ENCODE data around the gene SPATS1. TPM values are rescaled to one million over a fixed set of nuclear protein-coding genes. Genes with fewer than 3 reads are reported as not detected.
"Not testable (repeated sequence)": the region's sequence is repeated elsewhere in the genome, so short reads cannot be mapped to it uniquely, and the experiment has no call there.

The SPATS1 gene
- polyA plus RNA-seq, 6 donors from 2014 or later: not detected

DNA sequence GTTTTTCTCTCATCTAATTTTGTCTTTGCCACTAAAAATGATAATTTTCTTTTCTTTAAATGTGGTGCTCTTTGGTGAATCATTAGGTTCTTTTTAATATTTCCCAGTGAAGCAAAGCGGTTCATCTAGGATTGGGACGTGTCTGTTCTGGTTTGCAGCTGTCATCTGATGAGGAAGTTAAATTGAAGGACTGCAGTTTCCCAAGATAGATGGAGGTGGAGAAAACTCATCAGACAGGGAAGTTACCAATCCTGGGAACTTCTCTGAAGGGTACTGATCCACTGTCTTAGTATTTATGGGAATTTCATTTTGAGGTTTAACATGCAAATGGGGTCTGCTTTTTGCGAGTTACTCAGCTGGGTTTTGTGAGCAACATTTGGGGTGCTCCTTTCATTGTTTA is 26.9 kb upstream of the SPATS1 start:
- H3K36me3 Mint-ChIP-seq: no peaks in the 10 kb centered on the region
- ATAC-seq (ENCODE audit: low read depth in 2 of 2) (no peak), DNase-seq (no peak)
- peak overlapping the region in 1 of 8 donors; percentile 100 for H3K4me3 Mint-ChIP-seq
- no peak overlapping the region for H3K27ac Mint-ChIP-seq
- peaks cover 11 to 25% (median 22%) of the 10 kb centered on the region in 3 donors for H3K4me1 Mint-ChIP-seq
- H3K27me3 Mint-ChIP-seq: peaks cover 9 to 41% (median 34%) of the 10 kb centered on the region in 3 donors
- peaks cover 0 to 8% (median 5%) of the 10 kb centered on the region in 7 donors for H3K9me3 Mint-ChIP-seq

DNA sequence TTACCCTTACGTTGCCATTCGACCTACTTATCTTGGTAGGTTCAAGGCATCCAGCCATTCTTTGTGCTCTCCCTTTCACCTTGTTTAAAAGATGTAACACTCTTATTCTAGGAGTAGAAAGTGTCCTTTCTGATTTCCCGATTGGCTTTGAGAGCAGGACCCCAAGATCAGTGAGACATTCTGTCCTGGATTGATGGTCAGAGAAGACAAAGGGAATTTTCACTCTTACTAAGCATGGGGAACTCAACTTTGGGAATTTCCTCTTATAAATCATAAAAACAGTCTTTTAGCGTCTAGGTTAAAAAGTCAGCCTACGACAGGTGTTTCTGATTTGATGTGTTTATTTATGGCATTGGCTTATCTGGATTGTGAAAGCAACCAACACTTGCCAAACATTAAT is 26.5 kb upstream of the SPATS1 start:
- peaks cover 11 to 25% (median 22%) of the 10 kb centered on the region in 3 donors for H3K4me1 Mint-ChIP-seq
- H3K36me3 Mint-ChIP-seq: no peaks in the 10 kb centered on the region
- peaks cover 9 to 45% (median 34%) of the 10 kb centered on the region in 3 donors for H3K27me3 Mint-ChIP-seq
- no peak for DNase-seq
- no peak overlapping the region for H3K27ac Mint-ChIP-seq
- ATAC-seq (ENCODE audit: low read depth in 2 of 2): no peak
- H3K4me3 Mint-ChIP-seq: peak overlapping the region in 1 of 8 donors; percentile 38
- peaks cover 0 to 13% (median 9%) of the 10 kb centered on the region in 7 donors for H3K9me3 Mint-ChIP-seq

DNA sequence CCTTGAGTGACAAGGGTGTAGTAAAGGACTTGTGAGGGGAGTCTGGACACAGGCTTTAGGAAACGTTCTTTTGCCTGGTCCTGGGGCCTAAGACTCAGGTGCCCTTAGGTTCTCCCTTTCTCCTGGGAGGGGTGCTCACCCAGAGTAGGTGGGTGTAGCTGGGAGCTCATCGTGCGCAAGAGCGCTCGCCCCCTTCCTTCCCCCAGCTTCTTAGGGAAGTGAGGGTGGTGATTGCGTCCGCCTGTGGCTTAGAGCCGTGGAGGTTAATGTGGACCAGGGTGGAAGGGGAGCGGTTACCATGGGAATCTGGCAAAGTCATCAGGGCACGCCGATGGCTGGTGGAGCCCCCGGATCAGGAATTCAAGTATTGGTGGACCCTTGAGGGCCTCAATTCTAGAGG is 26.0 kb upstream of the SPATS1 start:
- H3K4me1 Mint-ChIP-seq: peaks cover 11 to 23% (median 21%) of the 10 kb centered on the region in 3 donors
- H3K9me3 Mint-ChIP-seq: peaks cover 0 to 15% (median 9%) of the 10 kb centered on the region in 7 donors
- no peak overlapping the region for H3K27ac Mint-ChIP-seq
- no peaks in the 10 kb centered on the region for H3K36me3 Mint-ChIP-seq
- no peak for ATAC-seq (ENCODE audit: low read depth in 2 of 2)
- no peak for DNase-seq
- H3K27me3 Mint-ChIP-seq: peaks cover 9 to 50% (median 34%) of the 10 kb centered on the region in 3 donors
- peak overlapping the region in 1 of 8 donors; percentile 38 for H3K4me3 Mint-ChIP-seq

DNA sequence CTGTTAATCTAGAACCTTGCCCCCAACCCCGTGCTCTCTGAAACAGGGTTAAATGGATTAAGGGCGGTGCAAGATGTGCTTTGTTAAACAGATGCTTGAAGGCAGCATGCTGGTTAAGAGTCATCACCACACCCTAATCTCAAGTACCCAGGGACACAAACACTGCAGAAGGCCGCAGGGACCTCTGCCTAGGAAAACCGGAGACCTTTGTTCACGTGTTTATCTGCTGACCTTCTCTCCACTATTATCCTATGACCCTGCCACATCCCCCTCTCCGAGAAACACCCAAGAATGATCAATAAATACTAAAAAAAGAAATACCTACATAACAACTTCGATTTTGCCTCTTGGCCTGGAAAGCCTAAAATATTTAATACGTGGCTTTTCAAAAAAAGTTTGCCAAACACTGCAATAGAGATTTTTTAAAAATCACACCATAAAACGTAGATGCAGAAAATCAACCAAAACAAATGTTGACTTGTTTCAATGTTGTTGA is 25.3 kb upstream of the SPATS1 start:
- not testable (repeated sequence) for H3K27ac Mint-ChIP-seq; DNase-seq; H3K36me3 Mint-ChIP-seq; ATAC-seq (ENCODE audit: low read depth in 2 of 2); H3K4me3 Mint-ChIP-seq
- H3K9me3 Mint-ChIP-seq: peaks cover 0 to 15% (median 9%) of the 10 kb centered on the region in 7 donors
- peaks cover 5 to 16% (median 14%) of the 10 kb centered on the region in 3 donors for H3K4me1 Mint-ChIP-seq
- H3K27me3 Mint-ChIP-seq: peaks cover 9 to 51% (median 34%) of the 10 kb centered on the region in 3 donors

DNA sequence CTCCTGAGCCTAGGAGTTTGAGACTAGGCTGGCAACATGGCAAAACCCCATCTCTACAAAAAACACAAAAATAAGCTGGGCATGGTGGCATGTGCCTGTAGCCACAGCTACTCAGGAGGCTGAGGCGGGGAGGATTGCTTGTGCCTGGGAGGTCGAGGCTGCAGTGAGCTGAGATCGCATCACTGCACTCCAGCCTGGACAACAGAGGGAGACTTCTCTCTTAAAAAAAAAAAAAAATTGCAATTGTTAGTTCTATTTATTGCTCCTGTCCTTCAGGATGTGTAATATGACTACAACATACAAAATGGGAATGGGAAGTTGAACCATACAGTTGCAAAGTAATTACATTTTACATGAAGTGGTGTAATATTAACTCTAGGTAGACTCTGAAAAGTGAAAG is 21.2 kb upstream of the SPATS1 start:
- H3K9me3 Mint-ChIP-seq: peaks cover 0 to 15% (median 9%) of the 10 kb centered on the region in 7 donors
- no peak for ATAC-seq (ENCODE audit: low read depth in 2 of 2)
- H3K27ac Mint-ChIP-seq: no peak overlapping the region
- H3K36me3 Mint-ChIP-seq: no peaks in the 10 kb centered on the region
- no peak for DNase-seq
- peaks cover 13 to 49% (median 34%) of the 10 kb centered on the region in 3 donors for H3K27me3 Mint-ChIP-seq
- H3K4me3 Mint-ChIP-seq: no peak overlapping the region
- H3K4me1 Mint-ChIP-seq: no peaks in the 10 kb centered on the region

DNA sequence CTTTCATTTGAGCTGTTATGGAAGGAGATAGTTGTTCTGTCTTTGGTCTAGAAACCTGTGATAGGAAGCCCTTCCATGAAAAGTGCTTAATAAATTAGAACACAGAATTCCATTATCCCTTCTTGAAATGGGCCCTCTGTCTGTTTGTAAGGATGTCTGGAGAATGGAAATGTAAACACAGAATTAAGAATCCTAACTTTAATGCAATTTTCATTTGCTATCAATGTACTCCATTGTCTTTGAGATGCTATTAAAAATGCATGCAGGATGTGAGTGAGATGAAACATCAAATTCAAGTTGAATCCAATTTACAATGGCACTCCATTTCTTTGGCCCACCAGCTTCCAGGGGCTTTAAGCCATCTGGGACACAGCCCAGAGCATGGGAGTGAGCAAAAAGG is 15.4 kb upstream of the SPATS1 start:
- DNase-seq: no peak
- H3K27ac Mint-ChIP-seq: no peak overlapping the region
- H3K27me3 Mint-ChIP-seq: peaks cover 24 to 34% (median 30%) of the 10 kb centered on the region in 3 donors
- no peaks in the 10 kb centered on the region for H3K9me3 Mint-ChIP-seq
- H3K4me3 Mint-ChIP-seq: no peak overlapping the region
- no peak for ATAC-seq (ENCODE audit: low read depth in 2 of 2)
- H3K4me1 Mint-ChIP-seq: no peaks in the 10 kb centered on the region
- H3K36me3 Mint-ChIP-seq: no peaks in the 10 kb centered on the region

DNA sequence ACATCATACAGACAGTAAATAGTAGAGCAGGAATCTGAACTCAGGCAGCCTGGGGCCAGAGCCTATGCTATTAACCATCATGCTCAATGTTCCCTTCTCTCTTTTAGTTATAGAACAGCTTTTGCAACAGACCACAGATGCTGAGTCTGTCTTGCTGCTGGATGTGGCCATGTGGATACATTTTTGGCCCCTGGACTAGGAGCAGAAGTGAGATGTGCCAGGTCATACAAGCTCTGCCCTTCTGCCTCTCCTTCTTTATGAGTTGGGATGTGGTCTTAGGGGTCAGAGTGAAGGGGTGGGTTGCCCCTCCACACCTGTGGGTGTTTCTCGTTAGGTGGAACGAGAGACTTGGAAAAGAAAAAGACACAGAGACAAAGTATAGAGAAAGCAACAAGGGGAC is 14.7 kb upstream of the SPATS1 start:
- no peaks in the 10 kb centered on the region for H3K36me3 Mint-ChIP-seq

DNA sequence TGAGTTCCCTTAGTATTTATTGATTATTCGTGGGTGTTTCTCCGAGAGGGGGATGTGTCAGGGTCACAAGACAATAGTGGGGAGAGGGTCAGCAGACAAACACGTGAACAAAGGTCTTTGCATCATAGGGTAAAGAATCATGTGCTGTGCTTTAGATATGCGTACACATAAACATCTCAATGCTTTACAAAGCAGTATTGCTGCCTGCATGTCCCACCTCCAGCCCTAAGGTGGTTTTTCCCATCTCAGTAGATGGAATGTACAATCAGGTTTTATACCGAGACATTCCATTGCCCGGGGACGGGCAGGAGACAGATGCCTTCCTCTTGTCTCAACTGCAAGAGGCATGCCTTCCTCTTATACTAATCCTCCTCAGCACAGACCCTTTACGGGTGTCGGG is 14.2 kb upstream of the SPATS1 start:
- not testable (repeated sequence) for H3K9me3 Mint-ChIP-seq; H3K36me3 Mint-ChIP-seq; ATAC-seq (ENCODE audit: low read depth in 2 of 2); DNase-seq; H3K4me3 Mint-ChIP-seq; H3K4me1 Mint-ChIP-seq
- Mint-ChIP-seq H3K27ac (peak overlapping the region in 1 of 6 donors; percentile 52), H3K27me3 (peaks cover 25 to 45% (median 41%) of the 10 kb centered on the region in 3 donors)

More for the DNA sequence above, 14.7 kb upstream of the SPATS1 start:
- ATAC-seq (ENCODE audit: low read depth in 2 of 2): no peak
- H3K27me3 Mint-ChIP-seq: peaks cover 26 to 40% (median 37%) of the 10 kb centered on the region in 3 donors
- DNase-seq: no peak
- no peaks in the 10 kb centered on the region for H3K9me3 Mint-ChIP-seq
- no peaks in the 10 kb centered on the region for H3K4me1 Mint-ChIP-seq
- H3K27ac Mint-ChIP-seq: peak overlapping the region in 1 of 6 donors; percentile 52
- no peak overlapping the region for H3K4me3 Mint-ChIP-seq

DNA sequence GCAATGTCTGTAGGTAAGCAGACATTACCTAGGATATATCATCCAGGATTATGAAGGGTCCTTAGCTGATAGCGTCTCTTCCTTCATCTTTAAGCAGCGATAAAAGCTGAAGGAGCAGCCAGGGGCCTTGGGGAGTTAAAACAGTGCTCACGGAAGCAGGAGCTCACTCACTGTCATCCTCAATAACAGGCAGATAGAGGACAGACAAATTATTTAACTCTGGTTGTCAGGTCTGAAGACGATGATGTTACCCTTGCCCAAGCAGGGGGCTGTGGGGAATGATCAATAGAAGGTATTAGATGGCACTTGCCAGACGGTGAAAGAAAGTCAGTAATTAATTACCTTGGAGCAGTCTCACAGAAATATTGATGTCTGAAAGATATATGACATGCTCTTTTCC is 12.6 kb upstream of the SPATS1 start:
- Mint-ChIP-seq H3K36me3 (no peaks in the 10 kb centered on the region), H3K27ac (no peak overlapping the region), H3K27me3 (peaks cover 31 to 46% (median 43%) of the 10 kb centered on the region in 3 donors), H3K4me1 (no peaks in the 10 kb centered on the region), H3K4me3 (no peak overlapping the region), H3K9me3 (no peaks in the 10 kb centered on the region)
- DNase-seq (no peak), ATAC-seq (ENCODE audit: low read depth in 2 of 2) (no peak)

DNA sequence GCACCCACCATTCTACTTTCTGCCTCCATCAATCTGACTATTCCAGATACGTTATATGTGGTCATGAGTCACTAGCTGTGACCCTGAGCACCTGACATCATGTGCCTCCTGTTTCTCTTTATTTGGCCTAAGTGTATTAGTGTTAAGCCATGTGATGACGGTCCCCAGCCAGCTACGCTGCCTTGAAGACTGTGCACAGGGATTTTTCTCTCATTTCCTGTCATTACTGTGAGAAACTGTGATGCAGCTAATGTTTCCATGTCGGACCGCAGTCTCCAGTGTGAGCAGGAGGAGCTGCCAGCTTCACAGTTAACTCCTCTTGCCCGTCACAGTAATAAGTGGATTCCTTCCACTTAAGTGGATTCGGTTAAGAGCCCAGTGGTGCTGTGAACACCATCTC is 9.9 kb upstream of the SPATS1 start:
- Mint-ChIP-seq H3K4me3 (no peak overlapping the region), H3K9me3 (no peaks in the 10 kb centered on the region), H3K27ac (no peak overlapping the region), H3K4me1 (no peaks in the 10 kb centered on the region), H3K27me3 (peaks cover 42 to 56% (median 54%) of the 10 kb centered on the region in 3 donors), H3K36me3 (no peaks in the 10 kb centered on the region)
- ATAC-seq (ENCODE audit: low read depth in 2 of 2) (no peak), DNase-seq (no peak)

DNA sequence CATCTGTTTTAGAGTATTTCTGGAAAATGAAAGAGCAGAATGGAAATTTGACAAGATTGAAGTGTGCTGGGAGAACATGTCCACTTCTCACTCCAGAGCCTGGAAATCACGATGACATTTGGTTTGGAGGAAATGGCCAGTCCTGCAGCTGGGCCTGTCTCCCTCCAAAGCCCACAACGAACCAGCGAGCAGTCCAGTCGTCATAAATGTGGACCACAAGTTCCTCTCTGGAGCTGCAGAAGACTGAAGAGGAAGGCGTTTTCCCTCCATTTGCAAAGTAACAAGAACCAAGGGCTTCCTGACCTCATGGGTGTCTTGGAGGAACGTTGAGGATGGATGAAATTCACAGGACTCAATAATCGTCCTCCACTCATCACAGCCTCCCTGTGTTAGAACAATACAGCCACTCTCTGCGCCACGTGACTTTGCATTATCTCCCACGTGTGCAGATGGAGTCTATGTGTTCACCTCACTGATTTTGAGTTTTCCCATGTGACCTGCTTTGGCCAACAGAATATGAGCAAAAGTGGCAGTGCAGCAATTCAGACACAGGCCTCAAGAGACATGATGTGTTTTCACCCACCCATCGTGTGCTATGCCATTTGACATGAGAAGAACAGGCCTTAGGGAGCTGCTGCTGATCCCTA is 9.1 kb upstream of the SPATS1 start:
- Mint-ChIP-seq H3K4me1 (no peaks in the 10 kb centered on the region), H3K4me3 (no peak overlapping the region), H3K9me3 (no peaks in the 10 kb centered on the region), H3K36me3 (no peaks in the 10 kb centered on the region), H3K27me3 (peaks cover 40 to 50% (median 48%) of the 10 kb centered on the region in 3 donors), H3K27ac (no peak overlapping the region)
- ATAC-seq (ENCODE audit: low read depth in 2 of 2): no peak
- DNase-seq: no peak

DNA sequence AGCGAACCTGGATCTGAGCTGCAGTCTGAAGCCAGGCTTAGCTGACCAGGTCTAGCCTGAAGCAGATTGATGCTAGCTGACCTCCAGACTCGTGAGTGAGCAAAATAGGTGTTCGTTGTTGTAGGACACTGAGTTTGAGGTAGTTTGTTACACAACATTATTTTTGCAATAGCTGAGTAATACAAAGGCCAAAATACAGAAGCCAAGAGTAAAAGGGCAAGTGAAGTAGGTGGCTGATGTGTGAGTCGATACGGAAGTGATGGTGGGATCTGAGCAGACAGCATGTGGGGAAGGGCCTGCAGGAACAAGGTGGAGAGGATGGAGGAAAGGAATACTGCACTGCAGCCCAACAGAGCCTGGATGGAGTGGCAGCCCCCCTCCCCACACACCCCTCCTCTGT is 8.5 kb upstream of the SPATS1 start:
- Mint-ChIP-seq H3K27ac (no peak overlapping the region), H3K4me1 (no peaks in the 10 kb centered on the region), H3K27me3 (peaks cover 40 to 46% (median 43%) of the 10 kb centered on the region in 3 donors), H3K4me3 (no peak overlapping the region), H3K36me3 (no peaks in the 10 kb centered on the region), H3K9me3 (no peaks in the 10 kb centered on the region)
- DNase-seq (no peak), ATAC-seq (ENCODE audit: low read depth in 2 of 2) (no peak)

DNA sequence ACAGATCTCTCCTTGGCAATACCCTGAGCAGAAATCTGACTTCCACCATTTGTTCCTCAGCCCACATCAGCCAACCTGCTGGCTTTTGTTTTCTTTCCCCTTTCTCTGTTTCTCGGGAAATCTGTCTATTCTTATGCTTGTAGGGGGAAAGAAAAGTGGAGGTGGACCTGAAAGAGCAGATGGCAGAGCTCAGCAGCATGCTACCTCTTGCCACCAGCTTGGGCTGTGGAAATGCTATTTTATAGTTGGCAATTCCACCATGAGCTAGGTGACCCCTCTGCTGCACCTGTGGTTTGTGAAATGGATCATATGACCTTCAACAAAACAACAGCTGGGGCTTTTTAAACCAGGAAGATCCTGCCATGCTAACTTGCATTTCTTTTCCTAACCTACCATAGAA is 6.8 kb upstream of the SPATS1 start:
- Mint-ChIP-seq H3K4me3 (peak overlapping the region in 1 of 8 donors; percentile 66), H3K9me3 (no peaks in the 10 kb centered on the region), H3K4me1 (no peaks in the 10 kb centered on the region), H3K36me3 (no peaks in the 10 kb centered on the region), H3K27ac (peak overlapping the region in 1 of 6 donors; percentile 29), H3K27me3 (peaks cover 26 to 30% (median 29%) of the 10 kb centered on the region in 3 donors)
- DNase-seq (no peak), ATAC-seq (ENCODE audit: low read depth in 2 of 2) (no peak)

Data from naive B cell (primary cell).